Measurements from ENCODE around the gene FGF11. TPM values are rescaled to one million over a fixed set of nuclear protein-coding genes. Genes with fewer than 3 reads are reported as not detected.

The FGF11 gene
- total and polyA plus RNA-seq, 7 experiments from 2014 or later: 0.09 to 39.7 (median 3.3) TPM; not detected in 1

GRCh38 chr17:7410634-7411426, 28.5 kb upstream of the FGF11 start:
- no peak overlapping the region for H3K4me3 ChIP-seq (ENCODE audit: low read length)
- Mint-ChIP-seq H3K27ac (no peak overlapping the region), H3K4me1 (peaks cover 4 to 16% (median 10%) of the 10 kb centered on the region in 7 donors), H3K4me3 (peak overlapping the region in 1 of 10 donors; percentile 23), H3K36me3 (no peaks in the 10 kb centered on the region), H3K9me3 (peaks cover 0 to 1% (median 0%) of the 10 kb centered on the region in 11 donors), H3K27me3 (peaks cover 0 to 24% (median 0%) of the 10 kb centered on the region in 5 donors)
- CTCF ChIA-PET: no interaction called here
- ATAC-seq: no peak
- POLR2A ChIA-PET: interaction anchor here (0.8 kb wide), 1 partner anchor 12 kb away, joined by 3 read pairs; no protein-coding TSS in a partner anchor
- intact Hi-C loops (cut with micrococcal nuclease): no loop called here
- no peaks in the 10 kb centered on the region for H3K36me3 ChIP-seq (ENCODE audit: control insufficient read depth in 2 of 3, insufficient read depth in 3 of 3, low read length in 3 of 3)
- H3K27me3 ChIP-seq (ENCODE audit: control insufficient read depth in 2 of 2, insufficient read depth in 2 of 2, low read length in 2 of 2): no peaks in the 10 kb centered on the region
- H3K4me1 ChIP-seq (ENCODE audit: control insufficient read depth in 2 of 2, insufficient read depth in 2 of 2, low read length in 2 of 2): peaks cover 0 to 3% of the 10 kb centered on the region in 2 donors
- no peak overlapping the region for H3K27ac ChIP-seq (ENCODE audit: low read depth, low read length)
- no peak for DNase-seq
- no peaks in the 10 kb centered on the region for H3K9me3 ChIP-seq (ENCODE audit: control insufficient read depth in 2 of 3, low read length in 3 of 3)

GRCh38 chr17:7411427-7411750, 27.9 kb upstream of the FGF11 start:
- Mint-ChIP-seq H3K9me3 (peaks cover 0 to 1% (median 0%) of the 10 kb centered on the region in 11 donors), H3K36me3 (no peaks in the 10 kb centered on the region), H3K27ac (no peak overlapping the region), H3K4me3 (no peak overlapping the region), H3K27me3 (peaks cover 0 to 19% (median 0%) of the 10 kb centered on the region in 5 donors), H3K4me1 (peaks cover 0 to 14% (median 6%) of the 10 kb centered on the region in 7 donors)
- intact Hi-C loops (cut with micrococcal nuclease): no loop called here
- ATAC-seq (no peak), DNase-seq (no peak)
- ChIA-PET CTCF (no interaction called here), POLR2A (no interaction called here)
- no peaks in the 10 kb centered on the region for H3K9me3 ChIP-seq (ENCODE audit: control insufficient read depth in 2 of 3, low read length in 3 of 3)
- peaks cover 0 to 3% of the 10 kb centered on the region in 2 donors for H3K4me1 ChIP-seq (ENCODE audit: control insufficient read depth in 2 of 2, insufficient read depth in 2 of 2, low read length in 2 of 2)
- no peaks in the 10 kb centered on the region for H3K27me3 ChIP-seq (ENCODE audit: control insufficient read depth in 2 of 2, insufficient read depth in 2 of 2, low read length in 2 of 2)
- H3K4me3 ChIP-seq (ENCODE audit: low read length): no peak overlapping the region
- H3K36me3 ChIP-seq (ENCODE audit: control insufficient read depth in 2 of 3, insufficient read depth in 3 of 3, low read length in 3 of 3): no peaks in the 10 kb centered on the region
- no peak overlapping the region for H3K27ac ChIP-seq (ENCODE audit: low read depth, low read length)

- H3K9me3 Mint-ChIP-seq: no peaks in the 10 kb centered on the region
- peaks cover 0 to 3% of the 10 kb centered on the region in 2 donors for H3K4me1 ChIP-seq (ENCODE audit: control insufficient read depth in 2 of 2, insufficient read depth in 2 of 2, low read length in 2 of 2)
- H3K4me1 Mint-ChIP-seq: peaks cover 0 to 19% (median 5%) of the 10 kb centered on the region in 7 donors
- no peak for ATAC-seq
- no peak for DNase-seq
- no peak overlapping the region for H3K4me3 ChIP-seq (ENCODE audit: low read length)
- H3K9me3 ChIP-seq (ENCODE audit: control insufficient read depth in 2 of 3, low read length in 3 of 3): no peaks in the 10 kb centered on the region
- ChIA-PET CTCF (no interaction called here), POLR2A (interaction anchor here (1.1 to 1.3 kb wide), 2 partner anchors 9 to 24 kb away, joined by 3 to 5 read pairs; partner anchors contain the start of gene TMEM256)
- no peak overlapping the region for H3K4me3 Mint-ChIP-seq
- H3K27ac ChIP-seq (ENCODE audit: low read depth, low read length): no peak overlapping the region
- H3K27ac Mint-ChIP-seq: no peak overlapping the region
- H3K36me3 Mint-ChIP-seq: no peaks in the 10 kb centered on the region
- H3K27me3 ChIP-seq (ENCODE audit: control insufficient read depth in 2 of 2, insufficient read depth in 2 of 2, low read length in 2 of 2): no peaks in the 10 kb centered on the region
- peaks cover 0 to 11% (median 0%) of the 10 kb centered on the region in 5 donors for H3K27me3 Mint-ChIP-seq
- no peaks in the 10 kb centered on the region for H3K36me3 ChIP-seq (ENCODE audit: control insufficient read depth in 2 of 3, insufficient read depth in 3 of 3, low read length in 3 of 3)
- intact Hi-C loops (cut with micrococcal nuclease): no loop called here
Measured at GRCh38 chr17:7413346-7413985, 25.8 kb upstream of the FGF11 start.

- Mint-ChIP-seq H3K27me3 (peaks cover 0 to 3% (median 0%) of the 10 kb centered on the region in 5 donors), H3K36me3 (no peaks in the 10 kb centered on the region), H3K9me3 (no peaks in the 10 kb centered on the region), H3K27ac (no peak overlapping the region), H3K4me3 (no peak overlapping the region), H3K4me1 (peaks cover 0 to 11% (median 0%) of the 10 kb centered on the region in 7 donors)
- Histone ChIP-seq H3K27me3 (ENCODE audit: control insufficient read depth in 2 of 2, insufficient read depth in 2 of 2, low read length in 2 of 2) (no peaks in the 10 kb centered on the region), H3K36me3 (ENCODE audit: control insufficient read depth in 2 of 3, insufficient read depth in 3 of 3, low read length in 3 of 3) (no peaks in the 10 kb centered on the region), H3K27ac (ENCODE audit: low read depth, low read length) (no peak overlapping the region), H3K4me1 (ENCODE audit: control insufficient read depth in 2 of 2, insufficient read depth in 2 of 2, low read length in 2 of 2) (no peaks in the 10 kb centered on the region), H3K4me3 (ENCODE audit: low read length) (no peak overlapping the region), H3K9me3 (ENCODE audit: control insufficient read depth in 2 of 3, low read length in 3 of 3) (no peaks in the 10 kb centered on the region)
- CTCF ChIA-PET: no interaction called here
- intact Hi-C loops (cut with micrococcal nuclease): no loop called here
- POLR2A ChIA-PET: no interaction called here
- ATAC-seq: no peak
- no peak for DNase-seq
Measured at GRCh38 chr17:7414837-7415236, 24.5 kb upstream of the FGF11 start.

- no peaks in the 10 kb centered on the region for H3K36me3 Mint-ChIP-seq
- intact Hi-C loops (cut with micrococcal nuclease): loop anchor here in 1 of 2 donors (1.0 to 2.0 kb wide), 2 partner anchors 59 to 135 kb away; partner anchors contain the start of gene SLC2A4
- Histone ChIP-seq H3K27ac (ENCODE audit: low read depth, low read length) (no peak overlapping the region), H3K4me1 (ENCODE audit: control insufficient read depth in 2 of 2, insufficient read depth in 2 of 2, low read length in 2 of 2) (no peaks in the 10 kb centered on the region), H3K27me3 (ENCODE audit: control insufficient read depth in 2 of 2, insufficient read depth in 2 of 2, low read length in 2 of 2) (no peaks in the 10 kb centered on the region), H3K36me3 (ENCODE audit: control insufficient read depth in 2 of 3, insufficient read depth in 3 of 3, low read length in 3 of 3) (no peaks in the 10 kb centered on the region), H3K9me3 (ENCODE audit: control insufficient read depth in 2 of 3, low read length in 3 of 3) (no peaks in the 10 kb centered on the region), H3K4me3 (ENCODE audit: low read length) (no peak overlapping the region)
- no peak overlapping the region for H3K4me3 Mint-ChIP-seq
- H3K27ac Mint-ChIP-seq: no peak overlapping the region
- ChIA-PET POLR2A (no interaction called here), CTCF (no interaction called here)
- no peaks in the 10 kb centered on the region for H3K27me3 Mint-ChIP-seq
- ATAC-seq (no peak), DNase-seq (no peak)
- H3K4me1 Mint-ChIP-seq: peaks cover 0 to 7% (median 0%) of the 10 kb centered on the region in 7 donors
- no peaks in the 10 kb centered on the region for H3K9me3 Mint-ChIP-seq
Measured at GRCh38 chr17:7415784-7416183, 23.5 kb upstream of the FGF11 start.

GRCh38 chr17:7416323-7416722, 23.0 kb upstream of the FGF11 start:
- Mint-ChIP-seq H3K9me3 (no peaks in the 10 kb centered on the region), H3K27ac (peak overlapping the region in 1 of 9 donors; percentile 6), H3K4me3 (no peak overlapping the region), H3K36me3 (no peaks in the 10 kb centered on the region), H3K4me1 (peaks cover 0 to 7% (median 0%) of the 10 kb centered on the region in 7 donors), H3K27me3 (no peaks in the 10 kb centered on the region)
- H3K27ac ChIP-seq (ENCODE audit: low read depth, low read length): no peak overlapping the region
- H3K27me3 ChIP-seq (ENCODE audit: control insufficient read depth in 2 of 2, insufficient read depth in 2 of 2, low read length in 2 of 2): no peaks in the 10 kb centered on the region
- intact Hi-C loops (cut with micrococcal nuclease): loop anchor here in 1 of 2 donors (1.0 to 2.0 kb wide), 2 partner anchors 60 to 136 kb away; partner anchors contain the start of gene SLC2A4
- no peaks in the 10 kb centered on the region for H3K9me3 ChIP-seq (ENCODE audit: control insufficient read depth in 2 of 3, low read length in 3 of 3)
- peak in 1 of 9 donors; percentile 12 for DNase-seq
- ATAC-seq: no peak
- no peak overlapping the region for H3K4me3 ChIP-seq (ENCODE audit: low read length)
- ChIA-PET POLR2A (interaction anchor here (1.0 kb wide), 1 partner anchor 13 kb away, joined by 3 read pairs; no protein-coding TSS in a partner anchor), CTCF (no interaction called here)
- H3K4me1 ChIP-seq (ENCODE audit: control insufficient read depth in 2 of 2, insufficient read depth in 2 of 2, low read length in 2 of 2): no peaks in the 10 kb centered on the region
- H3K36me3 ChIP-seq (ENCODE audit: control insufficient read depth in 2 of 3, insufficient read depth in 3 of 3, low read length in 3 of 3): no peaks in the 10 kb centered on the region
